DMS 273 (cell line): Measurements from ENCODE around the gene MAPKAP1.

Source experiments
- DNase-seq: peaks from one replicate; lab custom pipeline; 2025; ENCODE audit not compliant: unreplicated experiment; lab: John Stamatoyannopoulos, UW

MAPKAP1 gene

DNA sequence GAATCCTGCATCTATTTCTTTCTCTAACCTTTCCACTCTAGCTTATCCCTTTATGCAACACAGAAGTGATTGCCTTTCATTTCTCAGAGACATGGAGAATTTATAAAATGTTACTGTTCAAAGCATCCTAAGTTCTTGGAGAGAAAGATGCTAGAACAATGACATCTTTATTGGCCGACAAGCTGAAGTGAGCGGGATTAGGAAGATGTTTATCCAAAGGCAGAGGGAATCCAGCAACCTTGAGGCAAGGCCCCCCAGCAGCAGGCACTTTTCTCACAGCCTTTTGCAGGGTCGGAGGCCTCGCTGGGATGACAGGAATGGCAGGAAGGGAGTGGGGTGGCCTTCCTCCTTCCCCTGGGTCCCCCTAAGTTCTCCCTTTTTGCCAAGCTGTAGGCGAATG lies 240.6 kb downstream of the MAPKAP1 start:
- DNase-seq = no peak

DNA sequence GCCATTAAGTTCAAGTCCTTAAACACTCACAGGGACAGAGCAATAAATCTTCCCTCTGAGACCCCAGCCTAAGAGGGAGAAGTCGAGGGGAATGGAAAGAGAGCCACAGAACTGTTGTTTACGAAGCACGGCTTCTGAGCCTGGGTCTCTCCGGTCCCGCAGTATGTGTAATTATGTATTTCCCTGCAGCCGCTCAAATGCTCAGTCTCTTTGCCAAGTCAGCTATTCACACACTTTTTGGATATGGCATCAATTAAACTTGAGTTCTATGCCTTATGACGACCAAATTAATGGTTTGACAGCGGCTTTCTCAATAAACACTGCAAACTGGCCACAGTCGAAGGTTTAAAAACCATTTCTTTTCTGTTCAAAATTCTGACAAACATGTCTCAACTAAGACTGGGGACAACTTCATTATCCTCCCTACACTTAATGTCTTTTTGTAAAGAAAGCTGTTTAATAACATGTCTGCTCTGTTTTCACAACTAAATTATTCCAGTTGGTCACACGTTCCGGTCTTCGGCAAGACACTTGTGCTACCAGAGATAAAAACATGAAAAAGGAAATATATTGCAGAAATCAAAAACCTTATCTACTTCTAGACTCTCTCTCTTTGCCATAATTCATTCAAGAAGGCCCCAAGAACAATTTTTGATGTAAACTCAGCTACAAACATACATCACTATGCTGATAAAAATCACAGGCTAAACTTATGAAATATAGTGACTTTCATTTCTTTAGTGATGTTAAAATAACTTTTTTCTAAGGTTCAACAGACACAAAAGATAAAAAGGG lies 242.2 kb downstream of the MAPKAP1 start:
- DNase-seq = no peak

DNA sequence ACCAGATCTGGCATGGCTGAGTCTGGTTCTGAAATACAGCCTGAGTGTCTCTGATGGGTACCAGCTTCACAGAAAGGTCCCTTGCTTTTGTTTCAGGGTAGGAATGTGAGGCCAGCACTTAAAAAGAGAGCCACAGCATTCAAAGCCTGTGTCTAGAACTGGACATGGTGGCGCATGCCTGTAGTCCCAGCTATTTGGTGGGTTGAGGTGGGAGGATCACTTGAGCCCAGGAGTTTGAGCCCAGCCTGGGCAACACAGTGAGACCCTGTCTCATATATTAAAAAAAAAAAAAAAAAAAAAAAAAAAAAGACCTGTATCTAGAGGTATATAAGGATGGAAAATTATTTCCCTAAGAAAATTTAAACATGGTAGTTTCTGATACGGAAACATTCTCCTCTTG lies 243.1 kb downstream of the MAPKAP1 start:
- no peak for DNase-seq

DNA sequence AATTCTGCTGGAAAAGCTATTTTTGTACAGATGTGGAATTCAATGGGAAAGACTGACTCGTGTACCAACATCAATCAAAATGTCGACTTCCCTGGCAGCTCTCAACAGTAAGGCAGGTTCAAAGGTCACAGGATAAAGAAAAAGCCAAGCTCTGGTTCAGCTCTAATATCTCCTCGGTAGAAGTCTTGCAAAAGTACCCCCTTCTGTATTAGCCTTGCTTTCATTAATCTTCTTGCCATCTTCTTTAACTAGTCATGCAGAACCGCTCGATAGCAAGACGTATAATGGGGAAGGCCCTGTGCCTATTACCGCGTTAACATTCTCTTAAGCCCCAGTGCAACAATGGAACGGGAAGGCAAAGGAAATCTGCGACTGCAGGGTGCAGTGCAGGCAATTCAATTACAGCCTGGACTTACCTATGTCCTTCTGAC lies 244.1 kb downstream of the MAPKAP1 start:
- DNase-seq = no peak

DNA sequence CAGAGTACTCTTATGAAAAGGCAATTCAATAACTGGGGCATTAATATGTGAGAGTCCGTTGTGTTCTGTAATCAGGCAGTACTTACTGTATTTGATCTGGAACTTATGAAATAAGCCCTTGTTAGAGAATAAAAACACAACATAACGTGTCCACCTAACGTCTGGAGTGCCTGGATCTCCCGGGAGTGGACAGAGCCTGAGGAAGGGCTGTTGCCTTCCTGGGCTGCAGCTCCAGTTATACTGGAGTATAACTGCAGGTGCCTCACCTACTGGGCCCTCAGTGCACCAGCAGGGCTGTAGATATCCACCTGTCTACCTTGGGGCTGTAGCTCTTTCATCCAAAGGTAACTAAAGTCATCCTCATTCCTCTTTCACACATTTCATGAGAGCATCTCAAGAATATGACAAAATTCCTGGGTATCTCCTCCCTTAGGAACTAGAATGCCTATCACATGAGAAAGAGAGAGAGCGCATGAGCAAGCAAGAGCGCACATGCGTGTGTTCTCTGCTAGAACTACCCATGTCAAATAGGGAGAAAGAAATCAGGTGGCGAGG lies 245.3 kb downstream of the MAPKAP1 start:
- DNase-seq = no peak

DNA sequence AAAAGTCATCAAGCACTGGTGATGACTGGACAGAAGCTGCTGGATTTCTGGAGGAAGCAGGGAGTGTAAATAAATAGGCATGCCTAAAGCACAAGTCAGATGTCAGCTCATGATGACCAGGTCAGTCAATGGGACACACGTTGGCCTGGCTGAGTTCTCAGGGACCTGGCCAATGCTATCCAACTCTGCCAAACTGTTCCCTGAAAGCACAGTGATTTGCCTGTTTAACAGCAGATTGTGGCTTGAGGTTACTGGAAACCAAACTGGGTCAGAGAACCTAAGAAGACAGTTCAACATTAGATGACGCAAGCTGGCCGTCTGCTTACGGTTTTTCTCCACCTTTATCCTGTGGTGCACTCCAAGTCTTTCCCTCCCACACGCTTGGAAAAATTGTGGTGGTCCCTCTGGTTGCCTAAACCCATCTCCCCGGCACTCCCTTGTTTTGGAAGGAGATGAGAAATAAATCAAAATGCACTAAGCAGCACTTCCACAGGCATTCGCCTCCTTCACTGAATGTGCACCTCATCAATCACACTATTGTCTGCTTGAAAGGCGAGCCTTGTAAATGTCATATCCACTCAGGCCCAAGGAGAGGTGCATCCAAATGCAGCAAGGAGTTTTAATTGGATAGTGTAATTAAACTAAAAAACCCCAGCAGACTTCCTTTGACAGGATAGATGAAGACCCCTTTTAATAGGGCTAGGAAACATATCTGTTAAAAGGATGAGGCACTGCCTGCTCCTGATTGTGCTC lies 245.9 kb downstream of the MAPKAP1 start:
- DNase-seq = no peak

DNA sequence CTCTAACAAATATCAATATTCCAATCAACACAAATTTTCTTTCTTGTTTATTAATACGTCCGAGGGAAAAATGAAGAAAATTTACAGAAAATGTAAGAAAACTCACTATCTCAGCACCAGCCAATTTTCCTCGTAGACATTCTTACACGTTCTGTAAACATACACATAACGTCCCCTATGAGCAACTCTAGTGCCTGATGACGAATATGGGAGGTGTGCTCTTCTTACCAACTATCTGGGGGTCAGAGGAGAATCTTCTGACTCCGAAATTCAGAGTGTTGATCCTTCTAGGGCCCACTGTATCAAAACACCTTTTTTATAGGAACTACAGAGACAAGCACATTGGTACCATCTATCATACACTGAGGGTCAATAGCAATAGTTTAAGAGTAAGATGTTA lies 246.7 kb downstream of the MAPKAP1 start:
- DNase-seq = no peak

DNA sequence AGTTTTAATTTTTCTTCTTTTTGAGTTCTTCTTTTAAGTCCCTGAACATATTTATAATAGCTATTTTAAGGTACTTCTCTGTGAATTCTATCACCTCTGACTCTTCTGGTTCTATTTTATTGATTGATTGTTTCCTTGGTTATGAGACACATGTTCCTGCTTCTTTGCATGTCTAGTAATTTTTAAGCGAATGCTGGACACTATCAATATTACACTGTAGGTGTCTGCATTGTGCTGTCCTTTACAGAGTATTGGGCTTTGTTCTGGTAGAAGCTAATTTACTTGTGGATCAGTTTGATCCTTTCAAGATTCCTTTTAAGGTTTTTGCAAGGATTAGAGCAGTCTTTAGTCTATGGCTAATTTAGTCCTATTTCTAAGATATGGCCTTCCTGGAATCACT lies 249.7 kb downstream of the MAPKAP1 start:
- DNase-seq = no peak

DNA sequence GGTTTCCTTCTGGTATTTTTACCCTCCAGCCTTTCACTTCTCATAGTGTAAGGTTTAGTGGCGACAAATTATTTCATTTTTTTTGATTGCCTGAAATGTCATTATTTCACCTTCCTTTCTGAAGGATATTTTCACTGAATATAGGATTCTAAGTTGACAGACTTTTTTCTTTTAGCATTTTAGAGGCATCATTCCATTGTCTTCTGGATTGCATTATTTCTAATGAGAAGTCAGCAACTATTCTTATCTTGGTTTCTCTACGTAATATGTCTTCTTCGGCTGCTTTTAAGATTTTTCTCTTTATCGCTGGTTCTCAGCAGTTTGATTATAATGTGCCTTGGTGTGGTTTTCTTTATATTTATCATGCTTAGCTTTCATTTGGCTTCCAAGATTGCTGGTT lies 251.1 kb downstream of the MAPKAP1 start:
- no peak for DNase-seq

DNA sequence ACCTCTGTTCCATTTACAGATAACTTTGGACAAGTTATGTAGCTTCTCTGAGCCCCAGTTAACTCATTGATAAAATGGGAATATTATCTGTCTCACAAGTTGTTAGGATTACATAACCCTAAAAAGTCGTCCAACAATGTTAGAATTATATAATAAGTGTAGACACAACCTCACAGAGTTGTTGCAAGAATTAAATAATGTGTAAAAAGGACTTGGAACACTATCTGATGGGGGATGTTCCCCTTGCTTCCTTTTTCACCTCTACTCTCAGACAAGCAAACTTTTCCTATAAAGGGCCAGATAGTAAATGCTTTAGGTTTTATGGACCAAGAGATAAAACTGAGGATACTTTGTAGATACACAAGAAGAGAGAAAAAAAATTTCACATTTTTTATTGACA lies 251.9 kb downstream of the MAPKAP1 start:
- no peak for DNase-seq

DNA sequence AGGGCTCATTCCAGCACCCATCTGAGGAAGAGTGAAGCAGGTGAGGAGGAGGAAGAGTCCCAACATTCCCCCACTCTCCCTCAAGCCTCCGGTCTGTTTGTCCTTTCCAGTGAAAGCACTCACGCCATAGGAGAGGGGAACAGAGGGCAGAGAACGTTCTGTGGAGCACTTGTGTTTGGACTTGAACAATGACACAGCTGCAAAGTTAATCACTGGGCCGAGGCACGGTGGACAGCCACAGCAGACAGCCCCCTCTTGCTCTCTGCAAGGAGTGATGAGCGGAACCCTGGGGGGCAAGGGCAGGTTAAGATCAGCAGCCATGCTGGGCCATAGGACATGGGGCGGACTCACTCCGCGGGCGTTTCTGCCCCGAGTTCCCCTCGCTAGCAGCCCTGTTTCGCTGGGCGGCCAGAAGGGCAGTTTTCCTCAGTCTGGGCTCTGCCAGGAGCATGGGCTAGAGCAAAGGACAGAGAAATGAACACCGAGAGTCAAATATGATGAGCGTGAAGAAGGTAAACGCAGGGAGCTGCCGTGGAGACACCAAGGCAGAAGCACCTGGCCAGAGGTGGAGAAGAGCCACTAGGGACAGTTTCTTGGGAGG lies 259.7 kb downstream of the MAPKAP1 start:
- no peak for DNase-seq

DNA sequence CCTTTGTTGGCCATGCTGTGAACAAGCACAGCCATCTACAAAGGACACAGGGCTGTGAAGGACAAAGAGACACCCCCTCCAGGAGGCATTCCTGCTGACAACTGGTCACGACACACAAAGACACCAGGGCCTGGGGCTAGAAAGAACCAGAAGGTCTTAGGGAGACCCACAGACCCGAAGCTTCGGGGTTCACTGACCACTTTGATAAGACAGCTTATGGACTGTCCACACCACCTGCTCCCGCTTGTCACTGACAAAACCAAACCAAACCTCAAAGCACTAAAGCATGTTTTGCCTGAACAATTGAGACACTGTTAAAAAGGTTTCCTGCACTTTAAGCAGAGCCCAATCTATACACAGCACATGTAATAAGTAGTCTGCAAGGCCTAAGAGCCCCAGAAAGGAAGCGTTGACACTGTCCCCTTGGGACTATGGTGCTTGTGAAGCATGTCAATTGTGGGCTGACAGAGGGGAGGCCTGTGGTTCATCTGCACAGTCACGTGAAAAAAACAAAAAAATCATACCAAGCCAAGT lies 260.4 kb downstream of the MAPKAP1 start:
- no peak for DNase-seq

DNA sequence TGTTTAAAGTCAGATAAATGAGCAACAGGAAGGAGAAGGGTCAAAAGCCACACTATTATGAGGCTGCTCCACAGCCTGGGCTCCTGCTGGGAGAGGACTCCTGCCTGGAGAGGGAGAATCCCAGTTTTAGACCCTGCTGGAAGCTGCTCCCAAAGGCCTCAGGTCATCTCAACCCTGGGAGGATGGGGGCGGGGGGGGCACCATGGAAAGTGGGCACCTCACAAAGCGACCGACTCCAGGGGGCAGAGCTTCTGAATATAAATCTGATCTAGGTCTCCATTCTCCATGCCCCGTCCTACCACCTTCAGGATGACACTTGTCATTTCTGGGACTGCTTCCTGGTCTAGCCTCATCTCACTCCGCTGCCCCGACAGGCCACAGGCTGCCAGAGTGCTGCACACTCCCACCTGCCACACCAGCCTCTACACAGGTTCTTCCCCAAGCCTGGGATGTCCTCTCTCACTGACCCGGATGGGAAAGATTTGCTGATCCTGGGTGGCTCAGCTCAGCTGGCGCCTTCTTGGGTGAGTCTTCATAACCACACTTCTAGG lies 262.0 kb downstream of the MAPKAP1 start:
- DNase-seq = no peak

DNA sequence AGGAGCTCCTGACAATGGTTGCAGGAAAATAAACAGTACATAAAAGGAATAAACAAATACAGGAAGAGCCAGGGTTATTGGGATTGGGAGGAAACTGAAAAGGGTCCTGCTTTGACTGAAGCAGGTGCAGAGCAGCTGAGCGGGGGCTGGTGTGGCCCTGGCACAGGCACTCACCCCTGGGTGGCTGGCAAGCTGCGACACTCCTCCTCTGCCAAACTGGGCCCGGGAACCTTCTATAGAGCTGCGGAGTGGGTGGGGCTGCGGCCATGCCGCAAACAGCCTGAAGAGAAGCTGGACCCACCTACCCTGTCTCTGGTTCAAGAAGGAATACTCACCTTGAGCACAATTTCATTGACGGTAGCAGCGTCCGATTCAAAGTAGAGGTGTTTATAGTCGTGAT lies 262.8 kb downstream of the MAPKAP1 start:
- no peak for DNase-seq

DNA sequence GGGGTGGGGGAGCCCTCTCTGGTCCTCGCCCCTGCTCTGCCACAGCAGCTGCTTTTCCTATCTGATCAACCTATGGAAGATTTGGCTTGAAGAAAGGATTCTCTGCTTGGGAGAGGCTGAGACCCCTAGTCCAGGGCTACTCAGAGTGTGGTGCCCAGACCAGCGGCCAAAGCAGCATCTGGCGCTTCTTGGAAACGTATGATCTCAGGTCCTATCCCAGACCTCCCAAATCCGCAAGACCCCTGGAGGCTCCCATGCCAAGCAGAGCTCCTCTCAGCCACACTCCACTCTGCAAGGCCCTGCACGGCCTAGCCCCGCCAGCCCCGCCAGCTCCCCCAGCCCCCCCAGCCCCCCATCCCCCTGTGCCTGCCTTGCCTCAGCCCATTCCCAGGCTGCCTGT lies 263.6 kb downstream of the MAPKAP1 start:
- no peak for DNase-seq

DNA sequence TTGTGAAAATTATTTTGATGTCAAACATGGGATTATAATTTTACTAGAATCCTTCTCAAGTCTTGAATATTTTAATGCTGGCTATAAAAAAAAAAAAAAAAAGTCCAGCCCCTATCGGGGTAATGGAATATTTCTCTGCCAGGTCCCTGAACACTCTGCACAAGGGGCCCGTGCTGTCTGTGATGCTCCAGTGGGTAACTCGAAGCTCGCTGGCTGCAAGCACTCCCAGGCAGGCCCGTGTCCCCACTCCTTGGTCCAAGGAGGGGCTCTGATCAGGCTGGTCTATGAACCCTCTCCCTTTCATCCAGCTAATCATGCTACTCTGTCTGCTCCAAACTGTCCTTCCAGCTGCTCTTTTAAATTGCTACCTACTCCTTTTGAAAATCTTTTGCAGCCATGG lies 264.6 kb downstream of the MAPKAP1 start:
- no peak for DNase-seq

DNA sequence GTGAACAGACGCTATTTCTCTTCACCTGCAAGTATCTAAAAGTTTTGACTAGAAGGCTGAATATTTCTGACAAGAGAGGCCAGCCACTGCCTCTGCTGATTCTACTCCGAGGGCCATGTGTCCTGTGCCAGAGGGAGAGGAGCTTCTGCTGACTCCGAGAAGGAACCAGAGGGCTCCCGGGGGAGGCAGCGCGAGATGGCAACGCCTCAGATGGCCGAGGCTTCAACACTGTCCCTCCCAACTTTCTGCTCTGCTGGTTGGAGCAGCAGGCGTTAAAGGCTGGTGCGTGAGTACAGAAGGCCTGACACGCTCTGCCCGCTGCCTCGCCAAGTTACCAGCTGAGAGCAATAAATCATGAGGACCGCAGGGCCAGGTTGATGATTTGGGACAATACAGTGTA lies 266.6 kb downstream of the MAPKAP1 start:
- peak; percentile 13 for DNase-seq

DNA sequence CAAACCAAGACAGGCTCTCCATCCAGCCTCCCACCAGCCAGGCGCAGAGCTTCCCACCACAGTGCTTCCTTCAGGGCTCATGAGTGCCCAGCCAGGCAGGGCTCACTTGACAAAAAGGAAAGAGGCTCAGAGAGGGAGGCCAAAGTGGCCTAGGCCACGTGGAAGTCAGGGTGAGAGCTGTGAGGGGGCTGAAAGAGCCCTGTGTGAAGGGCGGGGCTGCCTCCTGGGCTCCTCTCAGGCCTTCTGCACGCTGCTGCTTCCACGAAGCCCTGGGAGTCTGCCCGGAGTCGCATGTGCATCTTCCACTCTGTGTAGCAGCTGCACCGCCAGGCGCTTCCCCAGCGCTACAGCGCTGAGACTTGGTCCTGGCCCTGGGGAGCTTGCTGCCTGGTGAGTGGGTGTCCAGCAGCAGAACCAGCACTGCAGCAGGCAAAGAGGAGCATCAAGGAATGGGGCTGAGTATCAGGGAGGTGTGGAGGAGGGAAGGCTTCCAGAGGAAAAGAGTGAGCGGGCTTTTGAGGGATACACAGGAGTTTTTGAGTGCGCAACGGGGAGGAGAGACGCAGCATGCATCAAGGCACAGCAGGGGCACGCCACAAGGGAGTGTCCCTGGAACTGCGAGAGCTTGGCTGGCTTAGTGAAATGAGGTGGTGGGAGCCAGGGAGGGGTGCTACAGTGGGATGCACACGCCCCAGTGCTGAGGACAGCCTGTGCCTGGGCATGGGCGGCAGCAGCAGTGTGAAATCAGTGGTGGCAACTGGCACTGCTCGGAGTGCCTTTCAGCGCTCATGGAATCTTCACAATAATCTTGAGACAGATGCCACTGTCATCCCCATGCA lies 267.4 kb downstream of the MAPKAP1 start:
- no peak for DNase-seq

DNA sequence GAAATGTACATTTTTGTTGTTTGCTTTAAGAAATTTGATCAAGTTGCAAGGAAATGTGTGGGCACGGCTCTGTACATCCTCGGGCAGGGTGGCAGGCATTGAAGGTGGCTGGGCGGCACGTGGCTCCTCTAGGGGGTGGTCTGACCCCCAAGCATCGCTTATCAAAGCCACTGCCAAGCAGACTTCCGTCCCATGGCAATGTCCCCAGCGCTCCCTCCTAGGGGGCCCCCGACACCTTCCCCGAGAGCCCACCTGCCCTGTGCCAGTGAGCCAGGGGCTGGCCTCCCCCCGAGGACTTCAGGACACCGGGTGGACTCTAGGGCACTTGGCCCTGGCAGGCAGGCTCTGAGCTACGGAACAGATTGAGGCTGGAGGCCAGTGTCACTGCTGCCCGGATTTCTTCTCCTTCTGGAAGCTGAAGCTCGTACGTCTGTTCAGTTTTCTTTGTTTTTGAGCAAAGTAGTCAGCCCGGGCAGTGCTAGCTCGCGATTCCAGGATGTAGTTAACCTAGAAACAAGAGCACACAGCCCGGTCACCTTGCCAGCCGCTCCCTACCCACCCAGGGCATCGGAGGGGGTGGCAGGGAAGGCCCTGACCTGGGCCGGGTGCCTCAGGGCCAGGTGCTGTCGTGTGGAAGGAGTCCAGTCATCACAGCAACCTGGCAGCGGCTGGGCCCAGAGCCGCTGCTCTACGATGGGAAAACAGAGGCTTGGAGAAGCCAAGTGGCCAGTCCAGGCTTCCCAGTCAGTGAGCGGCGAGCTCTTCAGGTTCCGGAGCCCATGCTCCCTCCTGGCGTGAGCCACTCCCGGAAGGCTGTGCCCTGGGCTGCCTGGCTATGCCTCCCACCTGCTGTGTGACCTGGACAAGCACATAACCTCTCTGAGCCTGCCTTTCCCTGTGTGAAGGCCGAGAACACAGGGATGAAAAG lies 268.2 kb downstream of the MAPKAP1 start:
- no peak for DNase-seq
